GM19452 (cell line): ENCODE data around the gene CCDC9.

Experiments used
- ATAC-seq: cut with Tn5 transposase; IDR thresholded peaks from one replicate; pipeline ENCODE4 v1.9.1; 2021; ENCODE audit not compliant: unreplicated experiment

CCDC9 gene

DNA sequence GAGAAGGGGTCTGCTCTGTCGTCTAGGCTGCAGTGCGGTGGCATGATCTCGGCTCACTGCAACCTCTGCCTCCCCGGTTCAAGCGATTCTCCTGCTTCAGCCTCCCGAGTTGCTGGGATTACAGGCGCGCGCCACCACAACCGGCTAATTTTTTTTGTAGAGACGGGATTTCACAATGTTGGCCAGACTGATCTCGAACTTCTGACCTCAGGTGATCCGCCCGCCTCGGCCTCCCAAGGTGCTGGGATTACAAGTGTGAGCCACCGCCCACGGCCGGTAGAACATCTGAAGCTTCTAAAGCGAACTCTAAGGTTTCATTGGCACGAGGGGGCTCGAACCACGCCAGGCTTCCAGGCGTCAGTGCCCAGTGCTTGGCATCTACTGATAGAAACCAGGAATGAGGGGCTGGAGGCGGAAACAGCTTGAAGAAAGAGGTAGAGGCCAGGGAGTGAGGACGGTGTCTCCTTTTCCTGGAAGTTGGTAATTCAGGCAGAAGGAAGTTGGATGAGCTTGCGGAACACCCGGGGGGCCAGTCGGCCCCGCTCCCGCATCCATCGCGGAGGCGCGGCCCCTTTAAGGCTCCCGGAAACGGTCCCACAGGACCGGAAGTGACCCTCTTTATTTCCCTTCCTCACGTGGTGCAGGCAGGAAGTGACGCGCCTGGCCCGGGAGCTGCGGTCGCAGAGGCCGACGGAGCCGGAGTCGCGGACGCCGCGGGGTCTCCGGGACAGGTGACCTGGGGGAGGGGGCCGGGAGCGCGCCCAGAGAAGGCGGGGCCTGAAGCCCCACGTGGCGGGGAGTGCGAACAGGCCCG lies at the start of gene CCDC9:
Gene CCDC9 (plus strand): TSS at position 647 of the 814 bp plus-strand sequence. CDS start 1,876 bp downstream, outside the sequence.
- peak; percentile 42 for ATAC-seq

DNA sequence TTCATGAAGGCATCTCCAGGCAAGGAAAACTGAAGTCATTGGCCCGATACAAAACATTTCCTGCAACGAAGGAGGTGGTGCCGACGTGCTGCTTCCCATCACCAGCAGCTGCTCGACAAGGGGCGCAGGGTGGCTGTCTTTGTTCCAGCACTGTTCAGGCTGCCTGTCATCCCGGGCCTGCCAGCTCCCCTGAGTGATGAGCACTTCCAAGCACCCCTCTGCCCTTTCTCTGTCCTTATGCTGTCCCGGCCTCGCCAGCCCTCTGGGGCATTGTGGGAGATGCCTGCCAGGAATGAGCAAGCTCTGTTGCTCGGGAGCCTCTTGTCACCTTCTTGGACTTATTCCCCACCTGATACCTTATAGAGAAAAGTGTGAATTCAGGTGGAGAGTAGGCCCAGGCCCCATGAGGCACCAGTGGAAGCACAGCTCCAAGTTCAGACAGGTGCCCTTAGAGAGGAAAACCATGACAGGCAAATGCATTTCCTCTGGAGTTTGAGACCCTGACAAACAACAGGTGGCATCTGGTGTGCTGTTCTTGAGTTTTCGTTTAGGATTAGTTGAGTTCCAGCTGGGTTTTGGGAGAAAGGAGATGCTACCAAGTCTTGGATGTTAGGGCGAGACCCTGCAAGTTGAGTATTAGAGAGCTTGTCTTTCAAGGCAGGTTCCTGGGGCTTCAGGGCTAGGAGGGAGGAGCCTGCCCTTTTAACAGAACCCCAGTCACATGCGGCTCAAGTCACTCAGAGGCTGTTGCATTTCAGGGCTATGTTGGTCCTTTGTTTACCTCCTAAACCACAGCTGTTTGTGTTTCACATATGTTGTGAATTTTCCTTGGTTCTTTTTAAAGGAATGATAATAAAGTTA lies 46.8 kb upstream of the CCDC9 start:
- ATAC-seq, result no peak

- ATAC-seq, result no peak
These were observed 46.2 kb upstream of the CCDC9 start for GRCh38 chr19:47210180-47210490.

DNA sequence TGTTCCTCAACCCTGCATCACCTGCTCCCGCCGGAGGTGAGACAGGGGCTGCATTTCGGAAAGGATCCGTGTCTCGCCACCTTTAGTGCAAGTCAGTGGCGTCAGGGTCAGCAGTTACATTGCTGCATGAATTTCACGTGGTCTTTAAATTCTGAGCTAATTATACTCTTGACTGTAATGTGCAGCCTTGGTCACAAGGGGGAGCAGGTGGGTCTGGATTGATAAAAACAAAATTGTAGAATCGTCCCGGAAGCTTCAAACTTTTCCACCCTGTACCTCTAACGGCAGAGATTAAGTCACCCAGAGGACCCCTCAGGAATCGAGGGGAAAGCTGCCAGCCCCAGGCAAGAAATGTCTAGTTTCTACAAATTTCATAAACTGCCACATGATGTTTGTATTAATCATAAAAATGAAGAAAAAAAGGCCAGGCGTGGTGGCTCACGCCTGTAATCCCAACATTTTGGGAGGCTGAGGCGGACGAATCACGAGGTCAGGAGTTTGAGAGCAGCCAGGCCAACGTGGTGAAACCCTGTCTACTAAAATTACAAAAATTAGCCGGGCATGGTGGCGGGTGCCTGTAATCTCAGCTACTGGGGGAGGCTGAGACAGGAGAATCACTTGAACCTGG lies 45.5 kb upstream of the CCDC9 start:
- no peak for ATAC-seq

DNA sequence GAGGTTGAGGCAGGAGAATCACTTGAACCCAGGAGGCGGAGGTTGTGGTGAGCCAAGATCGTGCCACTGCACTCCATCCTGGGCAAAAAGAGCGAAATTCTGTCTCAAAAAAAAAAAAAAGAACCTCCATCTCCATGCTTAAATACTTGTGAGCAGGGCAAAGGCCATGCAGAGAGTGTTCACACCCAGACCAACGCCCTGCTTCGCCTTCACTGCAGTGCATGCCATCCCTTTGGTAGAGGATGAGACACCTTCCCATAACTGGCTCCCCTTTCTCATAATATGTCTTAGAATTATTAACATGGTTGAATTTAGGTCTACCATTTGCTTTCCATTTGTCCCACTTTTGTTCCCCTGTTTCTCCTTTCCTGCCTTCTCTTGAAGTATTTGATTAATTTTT lies 40.7 kb upstream of the CCDC9 start:
- ATAC-seq, result no peak

- ATAC-seq, result no peak
These were observed 35.1 kb upstream of the CCDC9 start for GRCh38 chr19:47221080-47221841.

DNA sequence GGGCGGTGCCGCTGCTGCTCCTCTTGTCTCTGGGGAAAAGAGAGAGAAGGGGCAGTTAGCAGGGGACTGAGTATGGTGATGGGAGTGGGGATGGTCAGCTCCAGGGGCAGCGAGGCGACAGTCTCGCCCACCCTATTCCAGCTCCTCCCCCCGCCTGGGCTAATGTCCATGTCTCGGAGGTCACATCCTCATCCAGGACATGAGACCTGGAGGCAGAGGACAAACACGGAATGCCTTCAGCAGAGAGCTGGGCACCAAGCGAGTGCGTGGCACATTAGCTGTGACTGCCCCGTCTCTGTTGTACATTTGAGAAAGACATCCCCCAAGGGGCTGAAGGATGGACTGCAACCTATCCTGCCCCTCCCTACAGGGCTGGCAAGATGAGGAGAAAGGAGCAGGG lies 34.4 kb upstream of the CCDC9 start:
- no peak for ATAC-seq

- ATAC-seq, result peak; percentile 40
These were observed 30.4 kb upstream of the CCDC9 start for GRCh38 chr19:47225746-47226425.

GRCh38 chr19:47226426-47227351 lies 29.6 kb upstream of the CCDC9 start:
- peak; percentile 23 for ATAC-seq

DNA sequence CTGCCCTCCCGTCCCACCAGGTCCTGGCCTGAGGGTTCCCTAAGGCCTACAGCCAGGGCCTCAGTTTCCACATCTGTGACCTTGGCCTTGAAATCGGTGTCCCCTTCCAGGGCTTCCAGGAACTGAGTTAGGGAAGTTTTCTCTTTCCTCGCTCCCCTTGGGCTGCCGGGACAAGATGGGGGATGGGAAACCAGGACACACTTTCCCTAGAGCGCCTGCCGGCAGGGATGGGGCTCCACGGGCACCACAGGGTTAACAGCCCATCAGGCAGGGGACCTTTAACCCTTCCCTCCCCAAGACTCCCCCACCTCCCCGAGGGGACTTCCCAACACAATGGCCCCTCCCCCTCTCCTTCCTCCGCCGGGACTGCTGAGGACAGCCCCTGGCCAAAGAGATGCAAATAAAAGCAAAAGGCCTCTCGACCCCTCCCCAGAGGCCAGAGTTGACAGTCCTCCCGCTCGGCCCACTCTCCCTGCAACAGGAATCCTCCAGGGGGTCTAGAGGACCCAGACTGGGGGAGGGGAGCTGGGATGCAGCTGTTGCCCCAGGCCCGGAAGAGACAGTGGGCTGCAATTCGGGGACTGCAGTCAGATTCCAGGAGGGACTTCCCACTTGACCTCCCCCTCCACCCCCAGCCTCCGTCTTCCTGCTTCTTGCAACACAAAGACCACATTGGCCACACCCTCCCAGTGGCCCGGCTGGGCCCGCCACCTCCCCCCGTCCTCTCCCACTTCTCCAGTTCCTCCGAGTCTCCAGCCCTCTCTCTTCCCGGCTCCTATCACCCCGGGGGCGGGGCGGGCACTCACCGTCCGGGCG lies 28.8 kb upstream of the CCDC9 start:
- ATAC-seq, result no peak

DNA sequence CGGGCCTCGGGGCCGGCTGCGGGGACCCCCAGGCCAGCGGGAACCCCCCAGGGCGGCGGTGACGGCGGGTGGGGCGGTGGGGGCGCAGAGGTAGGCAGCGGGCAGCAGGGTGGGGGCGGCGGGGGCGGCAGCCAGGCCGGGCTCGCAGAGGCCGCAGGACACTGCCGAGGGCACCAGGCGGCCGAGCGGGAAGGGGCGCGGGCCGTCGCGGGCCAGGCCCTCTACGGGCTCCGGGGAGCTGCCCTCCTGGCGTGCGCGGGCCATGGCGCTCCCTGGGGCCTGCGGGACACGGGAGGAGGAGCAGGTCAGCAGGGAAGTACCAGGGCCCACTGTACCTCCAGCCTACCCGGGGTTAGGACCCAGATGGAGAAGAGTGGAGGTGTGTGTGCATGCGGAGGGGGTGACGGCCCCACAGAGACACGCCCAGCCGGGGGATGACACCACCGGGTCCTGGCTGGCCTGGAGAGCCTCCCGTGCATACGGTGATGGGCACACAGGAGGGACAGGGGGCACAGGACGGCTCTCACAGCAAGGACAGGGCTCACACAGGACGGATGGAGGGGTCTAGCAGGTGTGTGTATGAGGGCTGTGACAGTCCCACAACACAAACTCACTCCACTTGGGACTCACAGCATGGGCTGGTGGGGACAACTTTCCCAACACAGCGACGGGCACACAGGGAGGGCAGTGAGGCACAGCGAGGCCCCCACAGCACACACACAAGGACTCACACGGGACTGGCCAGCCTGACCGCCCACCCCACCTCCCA lies 28.0 kb upstream of the CCDC9 start:
- ATAC-seq, result no peak

DNA sequence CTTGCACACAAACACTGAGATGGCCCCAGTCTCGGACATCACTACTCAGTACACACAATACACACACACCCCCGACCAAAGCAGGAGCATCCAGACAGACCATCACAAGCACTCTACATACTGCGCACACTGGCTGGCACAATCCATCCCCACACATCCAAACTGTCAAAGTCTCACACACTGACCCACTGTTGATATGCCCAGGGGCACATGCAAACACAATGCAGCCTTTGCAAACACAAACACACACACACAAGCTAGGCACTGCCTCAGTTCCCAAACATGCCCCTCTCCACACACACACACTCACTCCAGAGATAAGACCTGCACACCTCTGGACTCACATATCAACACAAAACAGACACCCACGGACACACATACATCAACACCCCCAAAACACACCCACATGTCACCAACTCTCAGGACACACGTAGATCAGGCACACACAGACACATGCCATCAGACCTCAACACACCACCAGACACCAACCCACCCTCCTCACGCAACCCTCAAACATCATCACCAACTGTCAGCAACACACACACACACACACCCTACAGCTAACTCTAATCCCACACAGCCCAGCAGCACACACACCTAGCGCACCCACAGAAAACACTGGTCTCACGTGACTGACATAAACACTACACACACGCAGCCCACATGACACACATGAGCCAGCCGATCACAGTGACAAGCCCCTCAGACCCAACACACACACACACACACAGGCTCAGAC lies 27.2 kb upstream of the CCDC9 start:
- no peak for ATAC-seq

DNA sequence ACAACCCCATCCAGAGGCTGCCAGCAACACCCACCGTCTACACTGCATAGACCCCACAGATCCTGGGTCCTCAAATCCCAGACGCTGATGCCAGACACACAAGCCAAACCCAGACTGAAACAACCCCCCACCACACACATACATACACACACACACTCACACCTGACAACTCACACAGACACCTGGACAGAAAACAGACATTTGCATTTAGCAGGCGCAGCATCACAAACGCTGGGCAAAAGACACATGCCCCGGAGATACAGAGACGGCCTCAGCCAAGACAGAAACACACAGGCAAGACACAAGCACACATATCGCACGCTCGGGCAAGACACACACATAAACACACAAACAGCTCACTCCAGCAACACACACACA lies 26.7 kb upstream of the CCDC9 start:
- no peak for ATAC-seq

- no peak for ATAC-seq
These were observed 26.0 kb upstream of the CCDC9 start for GRCh38 chr19:47230054-47230920.

DNA sequence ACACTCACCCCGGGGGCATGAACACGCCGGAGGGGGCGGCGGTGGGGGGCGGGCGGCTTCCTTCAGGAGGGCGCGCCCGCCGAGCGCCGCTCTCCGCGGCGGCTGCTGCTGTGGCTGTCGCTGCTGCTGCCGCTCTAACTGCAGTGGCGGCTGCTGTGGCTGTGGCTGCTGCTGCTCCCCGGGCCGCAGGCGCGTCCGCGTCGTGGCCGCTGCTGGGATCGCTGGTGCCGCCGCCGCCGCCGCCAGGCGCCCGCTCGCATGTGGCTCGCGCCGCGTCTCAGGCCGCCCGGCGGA lies 25.5 kb upstream of the CCDC9 start, which contains the start of gene BBC3:
Gene BBC3 (minus strand): TSS at position 279 of the 294 bp plus-strand sequence. CDS start 2,768 bp downstream, outside the sequence.
- no peak for ATAC-seq
